Activated CD8-positive, alpha-beta memory T cell treated with anti-CD3 and anti-CD28 coated beads for 1 hour (primary cell): ENCODE results near the gene TMEM198.

Experiments
- DNase-seq, 2 donors: peaks; one replicate each; pipeline ENCODE4 v3.0.0-alpha.2; 2020; ENCODE audit warnings: low read depth in 1 of 2; ENCODE audit errors: extremely low read depth in 1 of 2

TMEM198 gene

DNA sequence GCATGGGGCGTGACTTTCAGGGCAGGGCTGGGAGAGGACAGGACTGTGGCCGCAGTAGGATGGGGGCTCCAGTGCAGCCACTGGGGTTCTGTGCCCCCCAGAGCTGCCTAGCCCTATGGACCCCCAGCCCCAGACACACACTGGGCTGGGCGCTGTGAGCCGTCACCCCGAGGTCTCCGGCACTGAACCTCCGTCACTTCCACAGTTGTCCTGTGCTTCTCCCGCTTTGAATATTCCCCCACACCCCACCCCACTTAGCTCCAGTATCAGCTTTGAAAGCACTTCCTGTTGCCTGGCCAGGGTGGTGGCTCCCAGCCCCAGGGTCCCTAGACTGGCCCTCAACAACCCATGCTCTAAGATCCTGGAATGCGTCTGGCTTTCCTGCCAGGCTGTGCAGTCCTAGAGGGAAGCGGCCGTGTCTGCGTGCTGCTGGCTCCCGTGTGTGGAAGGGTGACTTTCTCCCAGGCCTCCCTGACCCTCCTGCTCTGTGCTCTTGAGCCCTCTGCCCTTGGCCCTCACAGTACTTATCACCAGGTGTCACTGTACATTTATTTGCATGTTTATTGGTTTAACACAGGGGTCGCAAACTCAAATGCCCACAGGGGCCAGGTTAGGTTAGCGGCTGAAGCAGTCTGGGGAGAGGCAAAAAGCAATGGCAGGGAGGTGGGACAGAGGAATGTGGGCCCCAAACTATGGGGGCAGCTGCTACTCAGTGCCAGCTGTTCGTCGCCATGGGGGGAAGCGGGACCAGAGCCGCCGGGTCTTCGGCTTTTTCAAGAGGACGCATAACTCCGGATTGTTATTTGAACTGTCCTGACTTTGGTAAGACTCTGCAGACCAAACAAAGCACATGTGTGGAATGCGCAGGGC lies 17.6 kb downstream of the TMEM198 start:
- no peak for DNase-seq

DNA sequence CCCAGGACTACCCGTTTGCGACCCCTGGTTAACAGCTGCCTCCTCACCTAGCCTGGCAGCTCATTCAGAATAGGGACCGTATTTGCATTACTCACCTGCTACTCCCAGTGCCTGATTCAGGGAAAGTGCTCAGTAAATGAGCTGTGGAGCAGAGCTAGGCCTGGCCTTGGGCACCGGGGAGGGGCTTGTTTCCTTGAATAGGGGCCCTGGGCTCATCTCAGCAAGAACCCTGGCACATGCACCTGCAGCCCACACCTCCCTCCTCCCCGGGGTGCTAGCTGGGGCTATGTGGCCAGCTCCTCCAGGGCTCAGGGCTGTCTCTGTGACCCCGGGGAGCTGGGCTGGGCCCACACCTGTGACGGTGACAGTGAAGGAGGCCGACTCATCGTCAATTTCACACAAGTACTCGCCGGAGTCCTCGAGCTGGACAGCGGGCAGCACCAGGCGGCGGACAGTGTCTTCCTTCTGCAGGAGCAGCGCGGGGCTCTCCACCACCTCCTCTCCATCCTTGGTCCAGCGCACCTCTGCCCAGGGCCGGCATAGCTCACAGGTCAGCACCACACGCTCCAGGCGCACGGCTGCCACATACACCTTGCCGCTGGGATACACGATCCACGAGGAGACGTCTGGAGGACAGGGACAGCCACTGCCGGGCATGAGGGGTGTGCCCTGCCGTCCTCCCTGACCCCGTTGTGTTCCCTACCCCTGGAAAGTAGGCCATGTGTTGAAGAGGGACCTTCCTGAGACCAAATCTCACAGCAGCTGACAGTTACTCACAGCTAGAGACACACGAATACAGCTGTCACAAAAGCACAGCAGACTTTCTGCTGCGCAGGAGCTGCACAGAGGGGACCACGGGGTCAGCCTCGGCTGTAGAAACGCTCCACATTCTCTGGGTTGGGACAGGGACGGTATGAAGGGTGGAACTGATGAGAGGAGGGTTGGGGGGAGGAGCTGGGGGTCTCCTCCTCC lies 18.5 kb downstream of the TMEM198 start:
- no peak for DNase-seq

DNA sequence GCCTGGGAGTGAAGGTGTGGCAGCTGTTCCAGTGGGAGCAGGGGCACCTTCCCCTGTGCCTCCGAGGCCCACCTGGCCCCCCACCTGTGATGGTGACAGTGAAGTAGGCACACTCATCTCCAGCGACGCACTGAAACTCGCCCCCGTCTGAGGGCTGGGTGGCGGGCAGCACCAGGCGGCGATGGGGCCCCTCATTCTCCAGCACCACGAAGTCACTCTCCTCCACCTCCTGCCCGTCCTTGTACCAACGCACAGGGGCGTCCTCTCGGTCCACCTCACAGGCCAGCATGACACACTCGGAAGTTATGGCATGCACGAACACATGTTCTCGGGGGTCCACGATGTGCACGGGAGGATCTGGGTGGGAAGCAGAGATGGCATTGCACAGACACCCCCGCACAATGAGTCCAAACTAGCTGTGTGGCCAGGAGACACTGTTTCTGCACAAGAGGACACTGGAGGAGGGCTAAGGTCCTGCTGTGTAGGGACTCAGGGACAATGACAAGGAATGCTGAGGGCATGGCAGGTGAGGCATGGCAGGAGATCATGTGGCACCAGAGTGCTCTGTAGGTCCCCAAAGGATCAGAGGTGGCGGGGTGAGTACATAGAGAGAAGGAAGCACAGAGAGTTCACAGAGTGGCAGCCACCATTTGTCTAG lies 19.6 kb downstream of the TMEM198 start:
- DNase-seq: no peak

DNA sequence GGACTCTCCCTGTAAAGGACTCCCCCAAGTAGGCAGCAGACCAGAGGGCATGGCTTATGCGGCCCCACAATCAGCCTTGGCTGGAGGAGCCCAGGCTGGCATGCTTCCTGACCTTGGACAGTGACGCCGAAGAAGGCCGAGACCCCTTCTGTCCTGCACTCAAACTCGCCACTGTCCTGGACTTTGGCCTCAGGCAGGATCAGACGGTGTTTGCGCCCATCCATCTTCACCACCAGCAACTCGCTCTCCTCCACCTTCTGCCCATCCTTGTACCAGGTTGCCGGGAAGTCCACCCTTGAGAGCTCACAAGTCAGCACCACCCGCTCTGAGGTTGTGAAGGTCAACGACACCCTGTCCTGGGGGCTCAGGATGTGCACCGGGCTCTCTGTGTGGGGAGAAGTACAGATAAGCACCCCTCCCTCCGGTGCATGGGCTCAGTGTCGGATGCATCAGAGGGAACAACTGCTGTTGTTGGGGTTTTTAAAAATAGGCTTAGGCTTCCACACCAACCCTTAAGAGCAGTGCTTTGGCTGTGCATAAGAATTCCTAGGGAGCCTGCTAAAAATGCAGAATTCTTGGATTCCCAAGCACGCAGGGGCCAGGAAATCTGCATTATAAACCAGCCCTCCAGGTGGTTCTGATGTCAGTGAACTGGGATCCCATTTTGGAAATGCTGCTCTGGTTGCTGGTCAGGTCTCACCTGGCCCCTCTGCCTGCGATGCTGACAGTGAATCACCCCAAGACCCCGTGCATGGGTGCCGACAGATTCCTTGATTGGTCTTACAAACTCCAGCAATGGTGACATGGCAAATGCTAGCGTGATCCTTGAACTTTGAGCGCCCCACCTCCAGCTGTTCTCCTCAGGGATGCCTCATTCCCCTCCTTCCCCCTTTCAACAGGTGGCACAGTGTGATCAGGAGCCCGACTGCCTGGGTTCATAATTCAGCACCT lies 21.6 kb downstream of the TMEM198 start:
- DNase-seq: no peak

DNA sequence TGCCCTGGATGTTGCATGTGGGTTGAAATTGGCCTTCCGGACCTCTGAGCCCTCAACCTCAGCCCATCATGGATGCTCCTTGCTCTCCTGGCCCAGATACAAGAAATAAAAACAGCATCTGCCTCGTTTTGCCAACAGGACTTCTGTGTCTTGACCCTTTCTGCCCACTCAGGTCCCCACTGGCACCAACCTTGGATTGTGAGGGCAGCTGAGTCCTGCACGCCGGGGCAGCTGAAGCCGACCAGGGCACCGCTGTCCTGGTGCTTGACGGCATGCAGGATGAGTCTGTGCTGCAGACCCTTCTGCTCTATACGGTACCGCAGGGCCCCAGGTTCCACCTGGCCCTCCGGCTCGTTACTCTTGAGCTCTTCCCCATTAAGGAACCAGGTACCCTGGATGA lies 22.8 kb downstream of the TMEM198 start:
- no peak for DNase-seq

DNA sequence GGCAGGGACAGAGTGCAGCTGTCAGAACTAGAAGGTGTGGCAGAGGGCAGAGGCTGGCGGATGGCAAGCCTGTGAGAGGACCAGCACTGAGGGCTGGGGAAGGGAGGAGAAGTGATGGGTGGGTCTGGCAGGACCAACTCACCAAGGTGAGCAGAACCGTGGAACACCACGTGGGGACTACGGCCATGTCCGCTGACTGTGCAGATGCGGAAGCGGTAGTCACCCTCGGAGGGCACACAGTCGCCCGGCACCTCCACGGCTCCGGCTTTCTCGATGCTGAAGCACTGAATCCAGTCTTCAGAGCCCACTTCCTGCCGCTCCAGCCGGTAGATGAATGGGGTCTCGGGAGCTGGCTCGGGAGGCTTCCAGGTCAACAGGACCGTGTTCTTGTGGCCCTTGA lies 23.3 kb downstream of the TMEM198 start:
- DNase-seq: no peak

DNA sequence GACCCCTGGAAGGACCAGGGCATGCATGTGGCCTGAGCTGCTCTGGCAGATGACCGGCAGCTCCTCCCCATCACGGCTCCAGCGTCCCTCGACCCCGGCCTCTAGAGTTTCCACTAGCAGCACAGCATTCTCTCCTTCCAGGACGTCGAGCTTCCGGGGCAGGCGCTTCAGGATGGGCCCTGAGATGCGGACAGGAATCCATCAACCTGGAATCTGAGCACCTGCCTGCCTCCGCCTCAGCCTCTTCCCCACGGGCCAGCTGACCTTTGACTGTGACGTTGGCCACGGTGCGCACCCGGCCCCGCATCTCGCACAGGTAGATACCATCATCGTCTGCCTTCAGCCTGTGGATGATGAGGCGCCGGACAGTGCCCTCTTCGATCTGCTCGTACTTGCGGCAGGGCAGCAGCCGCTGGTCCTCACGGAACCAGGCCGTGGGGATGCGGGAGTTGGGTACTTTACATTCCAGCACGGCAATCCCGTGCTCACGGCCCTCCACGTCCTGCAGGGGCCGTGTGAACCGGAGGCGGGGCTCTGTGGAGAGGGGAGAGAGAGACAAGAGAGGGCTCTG lies 24.0 kb downstream of the TMEM198 start:
- DNase-seq: no peak

DNA sequence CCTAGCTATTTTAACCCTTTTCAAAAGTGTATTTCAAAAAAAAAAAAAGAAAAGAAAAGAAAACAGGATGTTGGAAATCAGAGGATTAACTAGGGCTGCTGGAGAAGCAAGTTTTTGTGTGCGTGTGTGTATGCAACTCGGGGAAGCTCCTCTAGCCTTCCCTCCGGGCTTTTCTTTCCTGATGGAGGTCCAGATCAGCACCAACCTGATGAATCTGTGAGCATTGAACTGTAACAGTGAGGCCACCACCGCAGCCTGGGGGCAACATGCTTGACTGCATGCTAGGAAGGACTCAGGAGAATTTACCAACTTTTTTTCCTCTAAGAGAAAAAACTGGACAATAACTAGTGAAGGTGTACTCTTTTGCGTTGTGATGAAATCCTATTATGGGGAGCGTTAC lies 25.2 kb downstream of the TMEM198 start:
- no peak for DNase-seq

DNA sequence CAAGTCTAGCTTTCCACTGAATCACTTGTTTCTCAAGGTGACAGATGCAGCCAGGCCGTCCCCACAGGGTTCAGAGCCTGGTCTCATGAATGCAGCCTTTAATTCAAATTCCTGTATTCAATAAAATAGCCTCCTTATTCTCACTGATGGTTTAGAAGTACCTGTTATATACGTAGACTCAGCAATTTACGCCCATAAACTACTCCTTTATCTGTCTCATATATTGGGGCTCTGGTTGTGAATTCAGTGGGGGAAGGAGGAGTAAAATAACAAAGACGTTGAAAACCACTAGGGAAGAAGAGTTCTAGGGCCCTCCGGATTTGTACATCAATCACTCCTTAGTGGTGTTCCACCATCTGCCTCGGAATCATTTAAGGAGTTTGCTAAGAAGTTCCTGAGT lies 25.8 kb downstream of the TMEM198 start:
- no peak for DNase-seq

DNA sequence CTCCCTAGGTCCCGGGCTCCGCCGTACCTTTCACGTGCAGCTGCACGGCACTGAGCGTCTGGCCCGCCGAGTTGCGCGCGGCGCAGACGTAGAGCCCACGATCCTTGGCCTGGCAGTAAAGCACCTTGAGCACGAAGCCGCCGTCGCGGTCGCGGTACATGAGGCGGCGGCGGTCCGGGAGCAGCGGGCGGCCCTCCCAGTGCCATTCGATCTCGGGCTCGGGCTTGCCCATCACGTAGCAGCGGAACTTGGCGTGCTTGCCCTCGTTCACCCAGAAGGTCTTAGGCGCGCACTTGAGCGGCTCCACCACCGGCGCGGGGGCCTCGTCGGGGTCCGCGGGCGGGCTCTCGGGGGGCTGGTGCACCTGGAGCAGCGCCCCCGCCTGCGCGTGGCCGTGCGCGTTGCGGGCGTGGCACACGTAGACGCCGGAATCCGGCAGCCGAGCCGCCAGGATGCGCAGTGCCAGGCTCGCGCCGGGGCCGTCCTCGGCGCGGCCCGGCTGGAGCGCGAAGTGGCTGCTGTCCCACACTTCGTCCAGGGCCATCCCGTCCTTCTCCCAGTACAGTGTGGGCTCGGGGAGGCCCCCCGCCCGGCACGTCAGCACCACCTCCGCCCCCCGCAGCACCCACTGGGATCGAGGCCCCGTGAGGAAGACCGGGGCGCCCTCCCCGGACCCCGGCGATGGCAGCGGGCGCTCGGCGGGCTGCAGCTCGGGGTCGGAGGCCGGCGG lies 26.5 kb downstream of the TMEM198 start:
- DNase-seq: no peak

DNA sequence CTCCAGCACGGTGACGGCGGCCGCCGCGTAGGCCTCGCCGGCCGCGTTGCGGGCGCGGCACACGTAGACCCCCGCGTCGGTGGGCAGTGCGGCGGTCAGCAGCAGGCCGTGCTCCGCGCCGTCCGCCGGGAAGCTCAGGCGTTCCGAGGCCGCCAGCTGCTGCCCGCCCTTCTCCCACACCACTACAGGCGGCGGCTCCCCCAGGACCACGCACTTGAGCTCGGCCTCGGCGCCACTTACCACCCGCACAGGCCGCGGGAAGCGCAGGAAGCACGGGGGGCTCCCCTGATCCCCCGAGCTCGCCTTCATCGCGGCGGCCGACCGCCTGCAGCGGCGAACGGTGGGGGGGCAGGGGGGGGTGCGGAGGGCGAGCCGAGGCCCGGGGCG lies 27.1 kb downstream of the TMEM198 start:
- no peak for DNase-seq

DNA sequence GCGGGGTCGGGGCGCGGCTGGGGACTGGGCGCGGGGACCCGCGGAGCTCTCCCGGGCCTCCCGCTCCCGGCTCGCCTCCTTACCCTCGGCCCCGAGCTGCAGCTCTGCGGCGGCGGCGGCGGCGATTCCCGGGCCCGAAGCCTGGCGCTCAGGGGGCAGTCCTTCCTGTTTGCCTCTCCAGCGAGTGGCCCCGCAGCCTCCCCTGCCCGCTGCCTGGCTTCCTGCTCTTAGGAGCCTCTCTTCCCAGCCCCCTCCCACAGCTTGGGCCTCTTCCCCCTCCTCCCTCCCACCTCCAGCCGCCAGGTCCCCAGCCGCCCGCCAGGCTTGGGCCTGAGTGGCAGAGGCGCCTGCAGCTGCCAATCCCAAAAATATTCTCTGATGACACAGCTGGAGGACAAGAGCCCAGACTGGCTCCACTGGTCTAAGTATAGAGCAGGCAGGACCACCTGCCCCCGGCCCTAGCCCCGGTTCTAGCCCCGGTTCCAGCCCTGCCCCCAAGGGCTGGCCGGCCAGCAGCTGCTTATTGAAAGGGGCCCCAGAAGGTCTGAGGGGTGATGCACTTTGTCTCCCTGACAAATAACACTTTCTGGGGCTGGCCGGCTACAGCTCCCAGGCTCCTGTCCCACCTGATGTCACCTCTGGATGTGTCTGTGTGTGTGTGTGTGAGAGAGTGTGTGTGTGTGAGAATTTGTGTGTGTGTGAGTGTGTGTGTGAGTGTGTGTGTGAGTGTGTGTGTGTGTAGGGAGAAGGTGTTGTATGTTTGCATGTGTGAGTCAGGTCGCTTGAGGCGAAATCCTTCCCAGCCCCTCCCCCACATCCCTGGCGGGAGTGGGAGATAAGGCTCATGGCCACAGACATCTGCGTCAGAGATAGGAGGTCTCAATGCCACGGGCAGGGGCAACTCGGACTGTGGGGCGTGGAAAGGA lies 27.7 kb downstream of the TMEM198 start, which contains the start of gene OBSL1:
Gene OBSL1 (minus strand): TSS at position 229 of the 926 bp plus-strand sequence. CDS start 307 bp downstream, outside the sequence.
- no peak for DNase-seq

DNA sequence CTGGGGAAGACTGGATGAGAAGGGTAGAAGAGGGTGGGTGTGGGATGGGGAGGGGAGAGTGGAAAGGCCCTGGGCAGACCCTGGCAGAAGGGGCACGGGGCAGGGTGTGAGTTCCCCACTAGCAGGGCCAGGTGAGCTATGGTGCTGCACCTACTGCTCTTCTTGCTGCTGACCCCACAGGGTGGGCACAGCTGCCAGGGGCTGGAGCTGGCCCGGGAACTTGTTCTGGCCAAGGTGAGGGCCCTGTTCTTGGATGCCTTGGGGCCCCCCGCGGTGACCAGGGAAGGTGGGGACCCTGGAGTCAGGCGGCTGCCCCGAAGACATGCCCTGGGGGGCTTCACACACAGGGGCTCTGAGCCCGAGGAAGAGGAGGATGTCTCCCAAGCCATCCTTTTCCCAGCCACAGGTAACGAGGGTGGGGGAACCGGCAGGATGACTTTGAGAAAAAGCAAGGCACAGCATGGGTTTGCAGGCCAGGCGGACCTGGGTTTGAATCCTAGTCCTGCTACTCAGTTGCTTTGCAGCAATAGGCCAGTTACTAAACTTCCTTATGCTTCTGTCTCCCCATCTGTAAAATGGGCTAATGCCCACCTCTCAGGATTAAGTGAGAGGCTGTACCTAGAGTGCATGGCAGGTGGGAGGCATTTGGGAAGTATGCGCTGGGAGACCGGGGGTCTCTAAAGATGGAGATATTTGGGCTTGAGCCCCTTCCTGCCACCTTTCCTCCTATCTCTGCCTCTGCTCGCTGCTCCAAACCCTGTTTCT lies 28.6 kb downstream of the TMEM198 start, which contains the start of gene INHA:
Gene INHA (plus strand): TSS at position 74 of the 765 bp plus-strand sequence. CDS start 65 bp downstream, at position 139.
- DNase-seq: no peak

DNA sequence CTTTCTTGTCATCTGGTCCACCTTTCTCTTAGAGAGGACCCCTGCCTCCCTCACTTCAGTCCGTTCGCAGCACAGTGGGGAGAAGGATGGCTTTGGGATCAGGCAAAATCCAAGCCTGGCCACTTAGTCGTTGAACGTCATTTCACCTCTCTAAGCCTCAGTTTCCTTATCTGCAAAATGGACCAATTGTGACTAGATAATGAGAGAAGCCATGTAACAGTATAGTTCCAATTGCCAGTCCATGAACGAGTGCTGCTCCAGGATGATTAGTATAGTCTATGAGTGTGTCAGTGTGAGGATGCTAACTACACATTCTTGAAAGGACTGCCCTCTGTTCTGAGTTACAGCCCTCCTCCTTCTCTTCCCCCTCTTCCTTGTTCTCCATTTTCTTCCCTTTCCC lies 29.3 kb downstream of the TMEM198 start:
- no peak for DNase-seq

DNA sequence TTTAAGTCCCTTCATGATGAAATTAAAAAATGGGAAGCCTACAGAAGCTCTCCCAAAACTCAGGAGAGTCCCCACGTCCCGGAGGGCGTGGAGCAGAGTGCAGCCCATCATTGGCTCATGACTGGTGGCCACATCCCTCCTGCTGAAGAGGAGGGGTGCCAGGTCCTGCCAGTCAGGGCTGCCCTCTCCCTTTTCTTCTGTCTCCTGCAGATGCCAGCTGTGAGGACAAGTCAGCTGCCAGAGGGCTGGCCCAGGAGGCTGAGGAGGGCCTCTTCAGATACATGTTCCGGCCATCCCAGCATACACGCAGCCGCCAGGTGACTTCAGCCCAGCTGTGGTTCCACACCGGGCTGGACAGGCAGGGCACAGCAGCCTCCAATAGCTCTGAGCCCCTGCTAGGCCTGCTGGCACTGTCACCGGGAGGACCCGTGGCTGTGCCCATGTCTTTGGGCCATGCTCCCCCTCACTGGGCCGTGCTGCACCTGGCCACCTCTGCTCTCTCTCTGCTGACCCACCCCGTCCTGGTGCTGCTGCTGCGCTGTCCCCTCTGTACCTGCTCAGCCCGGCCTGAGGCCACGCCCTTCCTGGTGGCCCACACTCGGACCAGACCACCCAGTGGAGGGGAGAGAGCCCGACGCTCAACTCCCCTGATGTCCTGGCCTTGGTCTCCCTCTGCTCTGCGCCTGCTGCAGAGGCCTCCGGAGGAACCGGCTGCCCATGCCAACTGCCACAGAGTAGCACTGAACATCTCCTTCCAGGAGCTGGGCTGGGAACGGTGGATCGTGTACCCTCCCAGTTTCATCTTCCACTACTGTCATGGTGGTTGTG lies 30.9 kb downstream of the TMEM198 start:
- no peak for DNase-seq
